ENCODE measurements around the gene COX11.

DNA sequence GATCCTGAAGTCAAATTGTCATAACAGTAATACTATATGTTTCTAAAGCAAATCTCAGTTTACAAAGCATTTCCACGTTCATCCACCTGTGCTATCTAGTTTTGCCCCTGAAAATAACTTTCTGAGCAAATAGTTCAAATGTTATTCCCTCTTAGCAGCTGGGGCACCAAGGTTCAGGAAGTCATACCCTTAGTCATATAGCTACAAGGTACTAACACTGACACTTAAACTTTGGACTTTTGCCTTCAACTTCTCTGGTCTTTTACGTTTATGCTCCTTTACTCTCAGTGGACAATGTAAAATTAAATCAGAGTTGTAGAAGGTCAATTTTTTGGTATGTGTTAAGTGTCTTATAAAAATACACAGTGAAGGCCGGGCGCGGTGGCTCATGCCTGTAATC, 33.0 kb downstream of the COX11 start:
- TF ChIP-seq CTCF (IDR thresholded peaks at IDR 0.05) = no peak
- no peak for TF ChIP-seq POLR2AphosphoS5 (IDR thresholded peaks at IDR 0.05)
- no peak for TF ChIP-seq POLR2A (IDR thresholded peaks at IDR 0.05)
- no peak for TF ChIP-seq EP300 (IDR thresholded peaks at IDR 0.05)

Measured in upper lobe of left lung (tissue), 4 donors.